ENCODE results near the gene HDGFL2.

HDGFL2 gene

GRCh38 chr19:4521170-4521887, 49.2 kb downstream of the HDGFL2 start:
- Histone ChIP-seq H3K36me3 (ENCODE audit: control insufficient read depth, insufficient read depth, low read length) (no peaks in the 10 kb centered on the region), H3K4me1 (no peaks in the 10 kb centered on the region), H3K9ac (no peak overlapping the region), H3K27me3 (ENCODE audit: control insufficient read depth, insufficient read depth, low read length) (no peaks in the 10 kb centered on the region), H3K4me3 (ENCODE audit: low read depth, low read length) (no peak overlapping the region), H3K9me3 (ENCODE audit: control insufficient read depth, low read length) (no peaks in the 10 kb centered on the region), H2AFZ (no peak overlapping the region), H3K4me2 (ENCODE audit: low read length) (no peak overlapping the region), H3K27ac (no peak overlapping the region), H3K79me2 (no peaks in the 10 kb centered on the region)
- TF ChIP-seq CTCF (IDR thresholded peaks at IDR 0.05): no peak

- no peak overlapping the region for H3K4me3 ChIP-seq (ENCODE audit: low read depth, low read length)
- no peaks in the 10 kb centered on the region for H3K4me1 ChIP-seq
- no peak overlapping the region for H2AFZ ChIP-seq
- H3K9ac ChIP-seq: no peak overlapping the region
- H3K36me3 ChIP-seq (ENCODE audit: control insufficient read depth, insufficient read depth, low read length): no peaks in the 10 kb centered on the region
- no peak overlapping the region for H3K27ac ChIP-seq
- TF ChIP-seq CTCF (IDR thresholded peaks at IDR 0.05): no peak
- H3K4me2 ChIP-seq (ENCODE audit: low read length): no peak overlapping the region
- H3K9me3 ChIP-seq (ENCODE audit: control insufficient read depth, low read length): no peaks in the 10 kb centered on the region
- no peaks in the 10 kb centered on the region for H3K79me2 ChIP-seq
- H3K27me3 ChIP-seq (ENCODE audit: control insufficient read depth, insufficient read depth, low read length): no peaks in the 10 kb centered on the region
Observed at GRCh38 chr19:4521888-4522242, 49.8 kb downstream of the HDGFL2 start.

GRCh38 chr19:4522291-4523002, 50.4 kb downstream of the HDGFL2 start:
- TF ChIP-seq CTCF (IDR thresholded peaks at IDR 0.05): no peak
- Histone ChIP-seq H3K27me3 (ENCODE audit: control insufficient read depth, insufficient read depth, low read length) (no peaks in the 10 kb centered on the region), H3K9ac (no peak overlapping the region), H3K9me3 (ENCODE audit: control insufficient read depth, low read length) (no peaks in the 10 kb centered on the region), H3K4me1 (no peaks in the 10 kb centered on the region), H3K4me3 (ENCODE audit: low read depth, low read length) (no peak overlapping the region), H3K4me2 (ENCODE audit: low read length) (no peak overlapping the region), H3K27ac (no peak overlapping the region), H3K36me3 (ENCODE audit: control insufficient read depth, insufficient read depth, low read length) (no peaks in the 10 kb centered on the region), H2AFZ (no peak overlapping the region), H3K79me2 (no peaks in the 10 kb centered on the region)

GRCh38 chr19:4523306-4524110, 51.4 kb downstream of the HDGFL2 start:
- no peaks in the 10 kb centered on the region for H3K4me1 ChIP-seq
- H3K4me2 ChIP-seq (ENCODE audit: low read length): no peak overlapping the region
- no peaks in the 10 kb centered on the region for H3K27me3 ChIP-seq (ENCODE audit: control insufficient read depth, insufficient read depth, low read length)
- no peaks in the 10 kb centered on the region for H3K9me3 ChIP-seq (ENCODE audit: control insufficient read depth, low read length)
- H3K4me3 ChIP-seq (ENCODE audit: low read depth, low read length): no peak overlapping the region
- no peak overlapping the region for H3K27ac ChIP-seq
- H3K79me2 ChIP-seq: no peaks in the 10 kb centered on the region
- H3K36me3 ChIP-seq (ENCODE audit: control insufficient read depth, insufficient read depth, low read length): no peaks in the 10 kb centered on the region
- peak; percentile 42 for TF ChIP-seq CTCF (IDR thresholded peaks at IDR 0.05)
- H3K9ac ChIP-seq: no peak overlapping the region
- H2AFZ ChIP-seq: no peak overlapping the region

All from parathyroid adenoma (tissue), 2 donors.